ENCODE measurements around the gene ZBTB49. TPM values are rescaled to one million over a fixed set of nuclear protein-coding genes. Genes with fewer than 3 reads are reported as not detected.
A peak's percentile ranks its signal among the peaks of the same experiment; 100 is the strongest.

ZBTB49 gene
- total and polyA plus RNA-seq, 2 of the 13 experiments (the other 11 are each of a cell fraction or from before 2014, with no cell fraction given), result 3.3 to 4.3 TPM

DNA sequence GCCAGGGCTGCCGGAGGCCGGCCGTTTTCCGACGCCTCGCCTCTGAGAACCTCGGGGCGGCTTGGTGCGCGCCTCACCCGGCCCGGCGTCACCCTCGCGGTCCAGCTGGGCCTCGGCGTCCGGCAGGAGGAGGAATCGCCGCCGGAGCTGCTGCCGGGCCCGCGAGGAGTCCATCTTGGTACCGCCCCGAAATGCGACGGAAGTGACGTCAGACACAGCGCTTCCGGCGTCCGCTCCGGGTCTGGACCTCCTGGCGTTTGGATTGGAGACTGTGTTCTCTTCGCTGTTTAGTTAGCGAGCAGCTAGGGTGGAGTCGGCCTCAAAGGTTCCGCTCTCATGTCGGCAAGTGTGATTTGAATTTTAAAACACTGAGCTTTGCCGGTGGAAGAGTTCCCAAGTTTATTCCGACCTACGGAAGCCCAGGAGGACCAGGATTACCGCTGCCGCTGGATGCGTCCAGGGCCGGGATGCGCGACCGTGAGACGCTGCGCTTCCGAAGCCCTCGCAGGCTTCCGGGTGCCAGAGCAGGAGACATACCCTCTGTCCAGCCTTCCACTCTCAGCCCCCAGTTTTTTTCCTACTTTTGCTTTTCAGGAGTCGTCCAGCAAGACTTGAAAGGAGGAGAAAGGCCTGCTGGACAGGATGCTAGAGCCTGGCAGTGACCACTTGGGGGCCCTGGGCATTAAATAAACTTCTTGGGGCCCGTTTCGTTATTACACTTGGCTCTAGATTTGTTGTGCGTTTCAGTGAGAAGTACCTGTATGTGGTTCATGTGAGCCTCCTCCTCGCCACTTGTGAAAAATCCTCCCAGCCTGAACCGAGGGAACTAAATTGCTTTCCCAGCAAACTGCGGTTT, 41.8 kb upstream of the ZBTB49 start, which contains the start of gene TMEM128 (continued):
- TF ChIP-seq, protein P1, sequence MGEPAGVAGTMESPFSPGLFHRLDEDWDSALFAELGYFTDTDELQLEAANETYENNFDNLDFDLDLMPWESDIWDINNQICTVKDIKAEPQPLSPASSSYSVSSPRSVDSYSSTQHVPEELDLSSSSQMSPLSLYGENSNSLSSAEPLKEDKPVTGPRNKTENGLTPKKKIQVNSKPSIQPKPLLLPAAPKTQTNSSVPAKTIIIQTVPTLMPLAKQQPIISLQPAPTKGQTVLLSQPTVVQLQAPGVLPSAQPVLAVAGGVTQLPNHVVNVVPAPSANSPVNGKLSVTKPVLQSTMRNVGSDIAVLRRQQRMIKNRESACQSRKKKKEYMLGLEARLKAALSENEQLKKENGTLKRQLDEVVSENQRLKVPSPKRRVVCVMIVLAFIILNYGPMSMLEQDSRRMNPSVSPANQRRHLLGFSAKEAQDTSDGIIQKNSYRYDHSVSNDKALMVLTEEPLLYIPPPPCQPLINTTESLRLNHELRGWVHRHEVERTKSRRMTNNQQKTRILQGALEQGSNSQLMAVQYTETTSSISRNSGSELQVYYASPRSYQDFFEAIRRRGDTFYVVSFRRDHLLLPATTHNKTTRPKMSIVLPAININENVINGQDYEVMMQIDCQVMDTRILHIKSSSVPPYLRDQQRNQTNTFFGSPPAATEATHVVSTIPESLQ (CRISPR knock-in tag; conservative IDR thresholded peaks at IDR 0.05), result no peak
- peak; percentile 60 for TF ChIP-seq ZNF256 (CRISPR knock-in tag; conservative IDR thresholded peaks at IDR 0.05)
- TF ChIP-seq ZNF607 (CRISPR knock-in tag; IDR thresholded peaks at IDR 0.05; ENCODE audit: borderline replicate concordance), result peak; percentile 60; the same call in 1 of the 2 replicates
- TF ChIP-seq ZNF331 (CRISPR knock-in tag; IDR thresholded peaks at IDR 0.05), result peak; percentile 52
- TF ChIP-seq ZNF552 (CRISPR knock-in tag; IDR thresholded peaks at IDR 0.05; ENCODE audit: borderline replicate concordance), result peak; percentile 81; the same call in 1 of the 2 replicates
- TF ChIP-seq, protein P2, sequence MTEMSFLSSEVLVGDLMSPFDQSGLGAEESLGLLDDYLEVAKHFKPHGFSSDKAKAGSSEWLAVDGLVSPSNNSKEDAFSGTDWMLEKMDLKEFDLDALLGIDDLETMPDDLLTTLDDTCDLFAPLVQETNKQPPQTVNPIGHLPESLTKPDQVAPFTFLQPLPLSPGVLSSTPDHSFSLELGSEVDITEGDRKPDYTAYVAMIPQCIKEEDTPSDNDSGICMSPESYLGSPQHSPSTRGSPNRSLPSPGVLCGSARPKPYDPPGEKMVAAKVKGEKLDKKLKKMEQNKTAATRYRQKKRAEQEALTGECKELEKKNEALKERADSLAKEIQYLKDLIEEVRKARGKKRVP (CRISPR knock-in tag; IDR thresholded peaks at IDR 0.05), result no peak
- TF ChIP-seq CBX5 (CRISPR knock-in tag; IDR thresholded peaks at IDR 0.05; ENCODE audit: borderline replicate concordance), result no peak
- no peak for TF ChIP-seq NR2F6 (IDR thresholded peaks at IDR 0.05)
- no peak for TF ChIP-seq NR2F6 (CRISPR knock-in tag; IDR thresholded peaks at IDR 0.05)
- peak; percentile 42; the same call in 1 of the 2 replicates for TF ChIP-seq ZNF7 (CRISPR knock-in tag; IDR thresholded peaks at IDR 0.05)
- 0 out of 2 replicates have a peak, but pooled peaks have one; percentile 52 for TF ChIP-seq ZNF543 (CRISPR knock-in tag; IDR thresholded peaks at IDR 0.05)
- TF ChIP-seq NCOA2 (CRISPR knock-in tag; IDR thresholded peaks at IDR 0.05), result peak; percentile 36; the same call in 1 of the 2 replicates
- TF ChIP-seq SP5 (CRISPR knock-in tag; IDR thresholded peaks at IDR 0.05; ENCODE audit: borderline replicate concordance, low read depth), result no peak
- no peak; the same call in 1 of the 2 replicates for TF ChIP-seq ZNF556 (CRISPR knock-in tag; IDR thresholded peaks at IDR 0.05; ENCODE audit: borderline replicate concordance)
- TF ChIP-seq, protein P3, sequence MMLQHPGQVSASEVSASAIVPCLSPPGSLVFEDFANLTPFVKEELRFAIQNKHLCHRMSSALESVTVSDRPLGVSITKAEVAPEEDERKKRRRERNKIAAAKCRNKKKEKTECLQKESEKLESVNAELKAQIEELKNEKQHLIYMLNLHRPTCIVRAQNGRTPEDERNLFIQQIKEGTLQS (CRISPR knock-in tag; IDR thresholded peaks at IDR 0.05), result peak; percentile 86
- no peak for TF ChIP-seq ZFP82 (CRISPR knock-in tag; IDR thresholded peaks at IDR 0.05; ENCODE audit: borderline replicate concordance)
- peak; percentile 58; the same call in 1 of the 2 replicates for TF ChIP-seq MIER3 (CRISPR knock-in tag; IDR thresholded peaks at IDR 0.05; ENCODE audit: borderline replicate concordance)
- TF ChIP-seq ZNF672 (CRISPR knock-in tag; IDR thresholded peaks at IDR 0.05), result no peak
- TF ChIP-seq, protein P4, sequence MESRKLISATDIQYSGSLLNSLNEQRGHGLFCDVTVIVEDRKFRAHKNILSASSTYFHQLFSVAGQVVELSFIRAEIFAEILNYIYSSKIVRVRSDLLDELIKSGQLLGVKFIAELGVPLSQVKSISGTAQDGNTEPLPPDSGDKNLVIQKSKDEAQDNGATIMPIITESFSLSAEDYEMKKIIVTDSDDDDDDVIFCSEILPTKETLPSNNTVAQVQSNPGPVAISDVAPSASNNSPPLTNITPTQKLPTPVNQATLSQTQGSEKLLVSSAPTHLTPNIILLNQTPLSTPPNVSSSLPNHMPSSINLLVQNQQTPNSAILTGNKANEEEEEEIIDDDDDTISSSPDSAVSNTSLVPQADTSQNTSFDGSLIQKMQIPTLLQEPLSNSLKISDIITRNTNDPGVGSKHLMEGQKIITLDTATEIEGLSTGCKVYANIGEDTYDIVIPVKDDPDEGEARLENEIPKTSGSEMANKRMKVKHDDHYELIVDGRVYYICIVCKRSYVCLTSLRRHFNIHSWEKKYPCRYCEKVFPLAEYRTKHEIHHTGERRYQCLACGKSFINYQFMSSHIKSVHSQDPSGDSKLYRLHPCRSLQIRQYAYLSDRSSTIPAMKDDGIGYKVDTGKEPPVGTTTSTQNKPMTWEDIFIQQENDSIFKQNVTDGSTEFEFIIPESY (CRISPR knock-in tag; IDR thresholded peaks at IDR 0.05), result peak; percentile 47; the same call in 1 of the 2 replicates
- TF ChIP-seq ZNF841 (CRISPR knock-in tag; IDR thresholded peaks at IDR 0.05; ENCODE audit: borderline replicate concordance), result no peak
- no peak for TF ChIP-seq GZF1 (CRISPR knock-in tag; IDR thresholded peaks at IDR 0.05)
- TF ChIP-seq HDAC6 (IDR thresholded peaks at IDR 0.05; ENCODE audit: low read depth, low read length), result no peak
- TF ChIP-seq RFXANK (CRISPR knock-in tag; IDR thresholded peaks at IDR 0.05), result no peak
- TF ChIP-seq BORCS8-MEF2B (CRISPR knock-in tag; IDR thresholded peaks at IDR 0.05), result no peak; the same call in 1 of the 2 replicates
- TF ChIP-seq KAT7 (CRISPR knock-in tag; IDR thresholded peaks at IDR 0.05; ENCODE audit: borderline replicate concordance), result peak; percentile 95; the same call in 1 of the 2 replicates
- no peak for TF ChIP-seq CCAR2 (optimal IDR thresholded peaks at IDR 0.05; ENCODE audit: low read depth, low read length)
